HepG2 (cell line): ENCODE results near the gene HS6ST2. TPM values are rescaled to one million over a fixed set of nuclear protein-coding genes. Genes with fewer than 3 reads are reported as not detected.
A peak's percentile ranks its signal among the peaks of the same experiment; 100 is the strongest.

Experiments
- FOXK2 ChIP-seq: fragments of 450-650 bp; IDR thresholded peaks from 2 replicates; pipeline ENCODE4 v1.6.1; 2016
- HNRNPLL ChIP-seq: fragments of 200-400 bp; formaldehyde crosslinking; IDR thresholded peaks from 2 replicates; pipeline ENCODE4 v1.6.1; 2017; ENCODE audit warnings: mild to moderate bottlenecking, low read depth, low read length; ENCODE audit not compliant: poor library complexity, severe bottlenecking
- MTF2 ChIP-seq: sonication (generic); formaldehyde crosslinking; IDR thresholded peaks from 2 replicates; pipeline ENCODE4 v1.5.0; 2020; ENCODE audit warnings: missing genetic modification reagents, borderline replicate concordance
- RFX3 ChIP-seq: IDR thresholded peaks from 2 replicates; pipeline ENCODE4 v1.6.1; 2016; ENCODE audit warnings: missing biosample characterization, missing genetic modification reagents
- TFDP1 ChIP-seq: IDR thresholded peaks from 2 replicates; pipeline ENCODE4 v1.6.1; 2016; ENCODE audit warnings: missing compliant biosample characterization, missing genetic modification reagents, borderline replicate concordance
- ZBTB40 ChIP-seq, 2 experiments: fragments of 450-650 bp in 1 of 2; sonication (generic) in 1 of 2; formaldehyde crosslinking in 1 of 2; IDR thresholded peaks; 2 replicates each; pipeline versions ENCODE4 v1.6.1 to v1.8.0; 2016 to 2022; ENCODE audit warnings: antibody characterized with exemption in 1 of 2, mild to moderate bottlenecking in 1 of 2, missing genetic modification reagents in 1 of 2
- ZFX ChIP-seq: sonication (generic); formaldehyde crosslinking; IDR thresholded peaks from 2 replicates; pipeline ENCODE4 v1.4.0; 2020; ENCODE audit warnings: mild to moderate bottlenecking, low read depth, missing genetic modification reagents, moderate library complexity
- ZNF687 ChIP-seq: sonication (generic); formaldehyde crosslinking; IDR thresholded peaks from 2 replicates; pipeline ENCODE4 v1.5.1; 2020; ENCODE audit warnings: mild to moderate bottlenecking, missing genetic modification reagents, moderate library complexity
- ZXDC ChIP-seq: sonication (generic); formaldehyde crosslinking; IDR thresholded peaks from 2 replicates; pipeline ENCODE4 v1.5.0; 2020; ENCODE audit warnings: mild to moderate bottlenecking, missing genetic modification reagents
- polyA plus RNA-seq, 8 experiments: library from polyadenylated mRNA; depleted of rRNA in 3 of 8; stranded (reverse) in 7 of 8; unstranded in 1 of 8; fragments of >200 nt; fragmentation: Illumina TruSeq in 4 of 8; extraction: Trizol in 4 of 8; gene quantifications; 2 replicates each; pipeline versions ENCODE4 v1.2.1 to v1.2.3, GENCODE V29; 2011 to 2016; ENCODE audit warnings: low read depth in 4 of 8, missing spikeins in 1 of 8, mixed read lengths in 1 of 8; ENCODE audit not compliant: insufficient read depth in 1 of 8
- total RNA-seq, 5 experiments: library from RNA; depleted of rRNA; stranded (reverse); fragments of >200 nt; fragmentation: Illumina TruSeq; extraction: Trizol; gene quantifications; 2 replicates each; pipeline ENCODE4 v1.2.3, GENCODE V29; 2016; ENCODE audit warnings: low read depth in 1 of 5

The HS6ST2 gene
- total and polyA plus RNA-seq, 2 of the 13 experiments (the other 11 are each of a cell fraction or from before 2014, with no cell fraction given): 0.05 TPM; not detected in 1

GRCh38 chrX:132958091-132958703, at the start of gene HS6ST2 (continued):
- TF ChIP-seq ZXDC: no peak
- TF ChIP-seq FOXK2: no peak
- 0 out of 2 replicates have a peak, but pooled peaks have one; percentile 28 for TF ChIP-seq MTF2
- peak; percentile 48 for TF ChIP-seq ZNF687 (CRISPR knock-in tag)
- TF ChIP-seq RFX3 (CRISPR knock-in tag): no peak
- TF ChIP-seq HNRNPLL: peak; percentile 29
- TF ChIP-seq TFDP1 (CRISPR knock-in tag): peak; percentile 25; the same call in 1 of the 2 replicates
- TF ChIP-seq ZBTB40 (IDR thresholded peaks at IDR 0.05): no peak
- TF ChIP-seq ZBTB40 (CRISPR knock-in tag; IDR thresholded peaks at IDR 0.05): no peak
- TF ChIP-seq ZFX (CRISPR knock-in tag): no peak
